Posterior vena cava (tissue), 2 donors: Measurements from ENCODE around the gene ST3GAL4. TPM values are rescaled to one million over a fixed set of nuclear protein-coding genes. Genes with fewer than 3 reads are reported as not detected.

Source experiments
- DNase-seq: peaks from one replicate; pipeline ENCODE4 v3.0.0-alpha.2; 2020; ENCODE audit warnings: low spot score
- intact Hi-C, 2 donors: fragments of 100-400 bp; cut with DNase I; formaldehyde crosslinking; loops; one replicate each; pipeline versions ENCODE4 v1.14.1 to v1.14.2; 2022 to 2023
- total RNA-seq, 2 donors: library from RNA; stranded (reverse); fragmentation: NEBNext Ultra II Directional; extraction: Animal tissue kit (Norgen Biotek cat#: 25700); gene quantifications; one replicate each; pipeline ENCODE4 v1.2.1, GENCODE V29; 2021
- donor health status: DM: yes; HTN: yes; CAD: no.
- donor health status: DM: yes; HTN: yes; CAD: no.

ST3GAL4 gene
- total RNA-seq, 2 donors from 2014 or later = 36.8 to 44.6 TPM

- intact Hi-C loops = no loop called here
- DNase-seq = no peak
Observed at GRCh38 chr11:126451211-126451802, 95.8 kb downstream of the ST3GAL4 start.

DNA sequence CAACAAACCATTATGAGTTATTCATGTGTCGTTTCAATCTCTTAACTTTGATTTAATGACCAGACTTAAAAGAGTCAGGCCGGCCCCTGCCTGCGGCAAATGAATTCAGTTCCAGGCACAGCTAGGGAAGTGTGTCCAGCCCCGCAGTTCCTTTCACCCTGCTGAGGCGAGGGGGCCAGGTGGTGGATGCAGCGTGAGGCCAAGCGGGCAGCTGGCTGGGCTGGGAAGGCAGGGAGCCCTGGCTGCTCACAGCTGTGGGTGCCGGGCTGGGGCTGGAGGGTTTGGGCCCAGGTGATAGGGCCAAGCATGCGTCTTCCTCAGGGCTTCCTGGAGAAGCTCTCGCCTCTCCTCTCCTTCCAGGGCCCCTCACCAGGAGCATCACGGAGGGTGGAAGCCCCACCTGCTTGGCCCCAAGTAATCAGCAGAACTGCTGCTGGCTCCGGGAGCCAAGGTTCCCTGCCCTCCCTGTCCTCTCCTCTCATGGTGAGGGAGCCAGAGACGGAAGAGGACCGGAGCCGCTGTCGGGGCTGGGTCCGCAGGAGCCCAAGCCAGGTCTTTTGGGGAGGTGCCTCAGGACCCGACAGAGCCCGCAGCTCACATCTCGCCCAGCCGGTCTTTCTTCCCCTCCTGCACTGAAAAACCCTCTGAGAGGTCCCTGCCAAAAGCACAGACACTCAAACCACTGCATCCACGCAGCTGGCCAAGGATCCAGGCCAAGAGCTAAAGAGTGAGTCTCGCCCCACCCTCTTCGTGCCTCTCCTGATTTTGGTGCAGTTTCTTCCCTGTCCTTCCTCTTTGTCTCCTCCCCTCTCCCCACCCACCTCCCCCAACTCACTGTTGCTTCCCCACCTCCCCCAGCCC, 97.0 kb downstream of the ST3GAL4 start:
- intact Hi-C loops = no loop called here
- no peak for DNase-seq

DNA sequence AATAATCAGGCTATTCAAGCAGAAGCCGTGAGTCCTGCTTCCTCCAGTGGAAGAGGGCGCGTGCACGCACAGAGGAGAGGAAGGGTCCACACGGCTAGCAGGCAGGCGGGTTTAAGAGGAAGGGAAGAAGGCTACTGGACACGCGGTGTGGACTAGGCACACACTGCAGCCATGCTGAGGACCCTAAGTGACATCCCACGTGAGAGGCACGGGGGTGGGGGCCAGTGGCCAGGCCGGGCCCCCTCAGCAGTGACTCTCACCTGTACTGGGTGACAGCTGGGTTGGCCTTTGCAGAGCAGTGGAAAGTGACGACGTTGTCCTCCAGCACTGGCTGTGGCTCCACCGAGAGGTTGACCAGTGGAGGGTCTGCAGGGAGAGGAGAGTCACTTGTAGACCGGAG, 100.6 kb downstream of the ST3GAL4 start:
- intact Hi-C loops = no loop called here
- DNase-seq = no peak

DNA sequence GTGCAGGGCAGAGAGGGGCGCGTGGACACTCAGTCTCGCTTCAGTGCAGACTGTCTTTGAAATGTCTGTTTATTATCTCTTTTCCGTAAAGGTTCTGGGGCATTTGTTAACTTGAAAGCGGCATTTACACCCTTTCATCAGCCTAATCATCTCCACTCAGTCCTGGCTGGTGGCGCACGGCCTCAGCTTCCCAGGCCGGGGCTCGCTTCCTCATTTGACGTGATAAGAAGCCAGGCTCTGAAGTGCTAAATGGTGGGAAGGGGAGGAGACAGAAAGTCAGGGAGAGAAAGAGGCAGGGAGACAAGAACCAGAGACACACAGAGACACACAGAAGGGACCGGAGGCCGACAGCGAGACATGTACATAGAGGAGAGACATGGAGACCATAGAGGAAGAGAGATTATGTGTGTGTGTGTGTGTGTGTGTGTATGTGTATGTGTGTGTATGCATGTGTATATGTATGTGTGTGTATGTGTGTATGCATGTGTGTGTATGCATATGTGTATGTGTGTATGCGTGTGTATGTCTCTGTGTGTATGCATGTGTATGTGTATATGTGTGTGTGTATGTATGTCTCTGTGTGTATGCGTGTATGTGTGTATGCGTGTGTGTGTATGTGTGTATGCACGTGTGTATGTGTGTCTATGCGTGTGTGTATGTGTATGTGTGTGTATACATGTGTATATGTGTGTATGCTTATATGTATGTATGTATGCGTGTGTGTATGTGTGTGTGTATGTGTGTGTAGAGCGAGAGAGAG, 101.5 kb downstream of the ST3GAL4 start:
- intact Hi-C loops = no loop called here
- DNase-seq = no peak

GRCh38 chr11:126457817-126458216, 102.3 kb downstream of the ST3GAL4 start:
- intact Hi-C loops = no loop called here
- DNase-seq = no peak

- intact Hi-C loops = no loop called here
- no peak for DNase-seq
Observed at GRCh38 chr11:126459691-126460281, 104.3 kb downstream of the ST3GAL4 start.

- DNase-seq = no peak
- intact Hi-C loops = no loop called here
Observed at GRCh38 chr11:126460417-126461095, 105.1 kb downstream of the ST3GAL4 start.

DNA sequence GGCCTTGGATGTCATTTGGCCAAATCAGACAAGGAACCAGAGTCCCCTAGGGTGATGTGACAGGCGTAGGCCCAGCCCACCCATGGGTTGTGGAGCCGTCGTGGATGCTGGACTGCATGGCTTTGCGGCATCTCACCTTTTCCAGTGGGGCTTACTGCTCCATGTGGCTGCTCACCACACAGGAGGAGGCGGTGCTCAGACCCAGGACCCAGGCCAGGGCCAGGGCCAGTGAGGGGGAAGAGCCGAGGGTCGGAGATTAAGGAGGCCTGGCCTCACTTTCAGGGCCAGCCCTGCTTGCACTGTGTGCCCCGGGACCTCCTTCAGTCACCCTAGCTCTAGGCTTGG, 105.6 kb downstream of the ST3GAL4 start:
- intact Hi-C loops = no loop called here

GRCh38 chr11:126461996-126462395, 106.5 kb downstream of the ST3GAL4 start:
- DNase-seq = no peak
- intact Hi-C loops = no loop called here

More for the DNA sequence above, 105.6 kb downstream of the ST3GAL4 start:
- DNase-seq = no peak

DNA sequence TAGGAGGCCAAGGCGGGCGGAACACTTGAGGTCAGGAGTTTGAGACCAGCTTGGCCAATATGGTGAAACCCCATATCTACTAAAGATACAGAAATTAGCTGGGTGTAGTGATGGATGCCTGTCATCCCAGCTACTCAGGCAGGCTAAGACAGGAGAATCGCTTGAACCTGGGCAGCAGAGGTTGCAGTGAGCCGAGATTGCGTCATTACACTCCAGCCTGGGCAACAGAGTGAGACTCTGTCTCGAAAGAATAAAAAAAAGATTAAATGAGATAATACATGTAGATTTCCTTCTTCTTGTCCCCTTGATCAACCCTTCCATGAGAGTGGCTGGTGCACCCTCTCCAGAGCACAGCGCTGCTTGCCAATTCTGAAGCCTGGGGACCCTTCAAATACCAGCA, 106.9 kb downstream of the ST3GAL4 start:
- no peak for DNase-seq
- intact Hi-C loops = no loop called here

Other genes starting within 250 kb of the ST3GAL4 start
- 10 to 100 TPM; 11.8 to 17.0 TPM for gene RPUSD4, start 144.0 kb upstream of the ST3GAL4 start, total RNA-seq
- gene FAM118B, start 143.9 kb upstream of the ST3GAL4 start, total RNA-seq = 10 to 100 TPM; 11.6 to 14.4 TPM
- gene SRPRA, start 86.8 kb upstream of the ST3GAL4 start, total RNA-seq = 10 to 100 TPM; 79.7 to 82.0 TPM
- gene FOXRED1, start 86.5 kb upstream of the ST3GAL4 start, total RNA-seq = 10 to 100 TPM; 10.3 to 16.1 TPM
- 10 to 100 TPM in 1 of 2 donors, 1 to 10 TPM in 1; 7.7 to 12.5 TPM for gene TIRAP, start 72.6 kb upstream of the ST3GAL4 start, total RNA-seq
- gene DCPS, start 51.6 kb upstream of the ST3GAL4 start, total RNA-seq = 10 to 100 TPM; 11.3 to 14.3 TPM